Subcutaneous abdominal adipose tissue (tissue), 5 donors: Measurements from ENCODE around the gene DCAKD.

Experiments used
- H3K27ac ChIP-seq: one replicate; pipeline ENCODE4 v1.7.0; 2013; ENCODE audit warnings: low read depth, mild to moderate bottlenecking, inconsistent platforms, low read length, moderate library complexity
- H3K27me3 ChIP-seq, 5 donors: one replicate each; pipeline ENCODE4 v1.7.0; 2013; ENCODE audit warnings: low read length in 5 of 5, inconsistent platforms in 1 of 5; ENCODE audit not compliant: control insufficient read depth in 5 of 5, insufficient read depth in 4 of 5
- H3K36me3 ChIP-seq, 5 donors: one replicate each; pipeline ENCODE4 v1.7.0; 2013; ENCODE audit warnings: low read length in 5 of 5; ENCODE audit not compliant: control insufficient read depth in 5 of 5, insufficient read depth in 5 of 5
- H3K4me1 ChIP-seq, 5 donors: one replicate each; pipeline ENCODE4 v1.7.0; 2013; ENCODE audit warnings: low read length in 5 of 5, mild to moderate bottlenecking in 3 of 5, moderate library complexity in 1 of 5; ENCODE audit not compliant: control insufficient read depth in 5 of 5, insufficient read depth in 5 of 5
- H3K4me3 ChIP-seq, 5 donors: one replicate each; pipeline ENCODE4 v1.7.0; 2013; ENCODE audit warnings: low read length in 5 of 5, low read depth in 1 of 5
- H3K9ac ChIP-seq, 5 donors: one replicate each; pipeline ENCODE4 v1.7.0; 2013; ENCODE audit warnings: low read length in 5 of 5, mild to moderate bottlenecking in 4 of 5, moderate library complexity in 3 of 5
- H3K9me3 ChIP-seq, 5 donors: one replicate each; pipeline ENCODE4 v1.7.0; 2013; ENCODE audit warnings: low read length in 5 of 5; ENCODE audit not compliant: control insufficient read depth in 5 of 5
- donor health status: healthy.
- donor health status: healthy.
- donor health status: healthy.
- donor health status: healthy.
- donor health status: healthy.

The DCAKD gene

DNA sequence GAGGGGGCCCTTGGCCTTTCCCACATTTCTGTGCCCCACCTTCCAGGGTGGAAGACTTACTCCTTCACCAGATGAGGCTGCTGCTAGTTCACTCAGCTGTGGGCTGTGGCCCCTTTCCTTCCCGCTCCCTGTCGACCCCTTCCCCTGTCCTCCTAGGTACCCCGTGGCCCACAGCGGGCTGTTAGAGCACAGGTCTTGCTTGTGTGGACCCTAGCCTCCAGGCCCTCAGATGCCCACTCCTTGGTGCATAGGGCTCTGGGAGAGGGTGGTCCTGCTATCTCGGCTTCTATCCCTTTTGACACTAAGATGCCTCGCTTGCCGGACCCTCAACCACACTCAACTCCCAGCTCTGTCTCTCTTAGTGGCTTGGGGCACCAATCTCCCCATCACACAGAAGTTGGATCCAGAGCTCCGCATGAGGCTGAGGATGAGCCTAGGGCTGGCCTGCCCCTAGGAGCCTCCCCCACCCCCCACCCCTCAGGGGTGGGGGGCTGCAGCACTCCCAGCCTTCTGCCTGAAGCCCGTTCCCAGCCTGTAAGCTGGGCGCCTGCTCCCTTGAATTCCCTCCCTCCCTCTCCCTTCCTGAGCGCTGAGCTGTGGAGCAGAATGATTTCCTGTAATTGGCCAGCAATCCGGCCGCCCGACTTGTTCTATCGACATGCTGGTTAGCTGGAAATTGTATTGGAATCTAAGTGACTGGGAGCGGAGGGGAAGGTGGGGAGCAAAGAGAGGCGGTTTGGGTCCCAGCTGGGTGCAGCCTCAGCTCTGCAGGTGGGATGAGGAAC, 30.9 kb downstream of the DCAKD start:
- Histone ChIP-seq H3K9me3 (no peaks in the 10 kb centered on the region), H3K4me3 (peak overlapping the region in 3 of 5 donors; percentile 21 to 56 (median 39)), H3K27me3 (peaks cover 0 to 3% (median 0%) of the 10 kb centered on the region in 5 donors), H3K27ac (peak overlapping the region; percentile 75), H3K4me1 (peaks cover 5 to 43% (median 40%) of the 10 kb centered on the region in 5 donors), H3K9ac (peak overlapping the region in 4 of 5 donors; percentile 28 to 91 (median 83)), H3K36me3 (peaks cover 0 to 13% (median 10%) of the 10 kb centered on the region in 5 donors)

DNA sequence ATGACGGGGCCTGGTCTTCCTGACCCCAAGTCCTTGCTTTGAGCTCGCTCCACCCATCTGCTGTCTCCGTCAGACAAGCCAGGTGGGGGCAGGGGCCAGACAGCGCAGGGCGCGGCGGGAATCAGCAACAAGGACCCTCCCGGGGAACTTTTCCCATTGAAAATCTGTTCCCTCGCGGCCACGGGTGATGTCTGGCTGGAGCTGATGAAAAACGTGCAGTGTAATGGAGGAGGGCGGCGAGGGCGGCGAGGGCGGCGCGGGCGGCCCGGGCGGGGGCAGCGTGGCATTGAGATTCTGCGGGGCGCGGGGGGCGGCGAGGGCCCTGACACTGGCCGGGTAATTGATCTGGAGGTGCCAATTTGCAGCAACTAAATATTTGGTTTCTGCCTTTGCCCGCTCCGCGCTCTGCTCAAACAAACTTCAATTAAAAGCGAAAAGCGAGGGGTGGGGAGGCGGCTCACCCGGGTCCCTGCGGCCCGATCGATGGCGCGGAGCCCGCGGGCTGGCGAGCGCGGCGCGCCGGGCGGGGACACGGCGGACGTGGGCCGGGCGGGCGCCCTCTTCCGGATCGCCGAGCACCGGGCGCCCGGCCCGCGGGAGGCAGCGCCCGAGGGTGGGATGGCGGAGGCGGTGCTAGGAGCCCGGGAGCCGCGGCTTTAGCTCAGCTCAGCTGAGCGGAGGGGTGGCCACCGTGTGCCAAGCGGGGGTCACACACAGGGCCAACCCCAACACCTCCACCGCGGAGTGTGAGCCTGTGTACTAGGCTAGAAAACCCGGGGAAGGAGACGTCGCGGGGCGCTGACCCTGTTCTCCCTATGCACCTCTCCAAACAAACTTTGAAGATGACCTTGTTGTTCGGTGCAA, 32.4 kb downstream of the DCAKD start:
- no peaks in the 10 kb centered on the region for H3K9me3 ChIP-seq
- peak overlapping the region; percentile 53 to 65 (median 60) for H3K4me3 ChIP-seq
- H3K36me3 ChIP-seq, result peaks cover 0 to 6% (median 4%) of the 10 kb centered on the region in 5 donors
- peaks cover 5 to 43% (median 40%) of the 10 kb centered on the region in 5 donors for H3K4me1 ChIP-seq
- H3K9ac ChIP-seq, result peak overlapping the region in 3 of 5 donors; percentile 4 to 74 (median 49)
- H3K27me3 ChIP-seq, result peaks cover 0 to 3% (median 0%) of the 10 kb centered on the region in 5 donors
- H3K27ac ChIP-seq, result no peak overlapping the region

DNA sequence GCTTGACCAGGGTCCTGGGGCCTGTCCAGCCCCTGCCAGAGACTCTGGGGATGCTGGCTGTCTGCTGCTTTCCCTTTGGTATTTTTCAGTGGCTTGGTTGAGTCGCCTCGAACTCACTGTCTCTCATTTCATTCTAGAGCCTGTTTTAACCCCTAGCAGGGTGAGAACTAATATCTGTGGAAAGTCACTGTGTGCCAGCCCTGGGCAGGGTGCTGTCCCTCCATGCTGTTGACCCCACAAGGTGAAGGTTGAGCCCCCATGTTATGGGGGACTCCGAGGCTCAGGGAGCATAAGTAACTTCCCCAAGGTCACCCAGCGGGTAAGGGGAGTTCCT, 33.0 kb downstream of the DCAKD start:
- H3K4me3 ChIP-seq, result peak overlapping the region; percentile 48 to 65 (median 57)
- H3K36me3 ChIP-seq, result peaks cover 0 to under 1% (median 0%) of the 10 kb centered on the region in 5 donors
- H3K9me3 ChIP-seq, result no peaks in the 10 kb centered on the region
- no peak overlapping the region for H3K27ac ChIP-seq
- H3K27me3 ChIP-seq, result peaks cover 0 to 3% (median 0%) of the 10 kb centered on the region in 5 donors
- H3K4me1 ChIP-seq, result peaks cover 5 to 43% (median 40%) of the 10 kb centered on the region in 5 donors
- H3K9ac ChIP-seq, result peak overlapping the region in 2 of 5 donors; percentile 32 to 49

DNA sequence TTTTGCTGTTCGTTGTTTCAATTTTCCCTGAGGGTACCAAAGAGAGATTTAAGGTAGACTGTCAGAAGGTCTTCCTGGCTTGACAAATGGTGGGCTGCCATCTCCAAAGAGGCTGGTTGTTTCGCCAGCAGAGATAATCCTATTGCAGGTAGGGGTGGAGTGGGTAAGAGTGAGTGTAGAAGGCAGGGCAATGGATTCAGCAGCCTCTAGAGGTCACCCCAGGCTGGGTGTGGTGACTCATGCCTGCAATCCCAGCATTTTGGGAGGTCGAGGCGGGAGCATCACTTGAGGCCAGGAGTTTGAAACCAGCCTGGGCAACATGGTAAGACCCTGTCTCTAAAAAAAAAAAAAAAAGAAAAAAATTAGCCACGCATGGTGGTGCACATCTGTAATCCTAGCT, 34.6 kb downstream of the DCAKD start:
- H3K36me3 ChIP-seq, result no peaks in the 10 kb centered on the region
- peaks cover 0 to 3% (median 0%) of the 10 kb centered on the region in 5 donors for H3K27me3 ChIP-seq
- no peak overlapping the region for H3K4me3 ChIP-seq
- no peaks in the 10 kb centered on the region for H3K9me3 ChIP-seq
- no peak overlapping the region for H3K9ac ChIP-seq
- H3K27ac ChIP-seq, result no peak overlapping the region
- peaks cover 5 to 39% (median 33%) of the 10 kb centered on the region in 5 donors for H3K4me1 ChIP-seq

DNA sequence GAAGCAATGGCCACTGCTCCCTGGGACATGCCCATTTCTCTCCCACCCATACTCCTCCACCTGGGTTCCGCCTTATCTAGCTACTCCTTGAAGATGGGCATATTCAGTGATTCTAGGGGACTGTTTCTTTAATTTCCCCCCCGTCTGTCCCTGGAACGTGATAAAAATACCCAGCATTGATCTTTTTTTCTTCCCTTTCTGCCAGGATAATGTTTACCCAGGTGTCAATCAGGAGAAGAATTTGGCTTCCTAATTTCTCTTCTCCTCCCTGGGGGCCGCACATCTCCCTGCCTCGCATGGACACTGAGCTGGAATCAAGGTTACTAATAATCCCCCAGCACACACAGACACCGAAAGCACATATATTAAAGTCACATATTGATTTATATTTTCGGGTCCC, 35.2 kb downstream of the DCAKD start:
- peaks cover 0 to 3% (median 0%) of the 10 kb centered on the region in 5 donors for H3K27me3 ChIP-seq
- H3K27ac ChIP-seq, result no peak overlapping the region
- peaks cover 3 to 34% (median 27%) of the 10 kb centered on the region in 5 donors for H3K4me1 ChIP-seq
- no peaks in the 10 kb centered on the region for H3K36me3 ChIP-seq
- no peaks in the 10 kb centered on the region for H3K9me3 ChIP-seq
- H3K9ac ChIP-seq, result no peak overlapping the region
- H3K4me3 ChIP-seq, result no peak overlapping the region

DNA sequence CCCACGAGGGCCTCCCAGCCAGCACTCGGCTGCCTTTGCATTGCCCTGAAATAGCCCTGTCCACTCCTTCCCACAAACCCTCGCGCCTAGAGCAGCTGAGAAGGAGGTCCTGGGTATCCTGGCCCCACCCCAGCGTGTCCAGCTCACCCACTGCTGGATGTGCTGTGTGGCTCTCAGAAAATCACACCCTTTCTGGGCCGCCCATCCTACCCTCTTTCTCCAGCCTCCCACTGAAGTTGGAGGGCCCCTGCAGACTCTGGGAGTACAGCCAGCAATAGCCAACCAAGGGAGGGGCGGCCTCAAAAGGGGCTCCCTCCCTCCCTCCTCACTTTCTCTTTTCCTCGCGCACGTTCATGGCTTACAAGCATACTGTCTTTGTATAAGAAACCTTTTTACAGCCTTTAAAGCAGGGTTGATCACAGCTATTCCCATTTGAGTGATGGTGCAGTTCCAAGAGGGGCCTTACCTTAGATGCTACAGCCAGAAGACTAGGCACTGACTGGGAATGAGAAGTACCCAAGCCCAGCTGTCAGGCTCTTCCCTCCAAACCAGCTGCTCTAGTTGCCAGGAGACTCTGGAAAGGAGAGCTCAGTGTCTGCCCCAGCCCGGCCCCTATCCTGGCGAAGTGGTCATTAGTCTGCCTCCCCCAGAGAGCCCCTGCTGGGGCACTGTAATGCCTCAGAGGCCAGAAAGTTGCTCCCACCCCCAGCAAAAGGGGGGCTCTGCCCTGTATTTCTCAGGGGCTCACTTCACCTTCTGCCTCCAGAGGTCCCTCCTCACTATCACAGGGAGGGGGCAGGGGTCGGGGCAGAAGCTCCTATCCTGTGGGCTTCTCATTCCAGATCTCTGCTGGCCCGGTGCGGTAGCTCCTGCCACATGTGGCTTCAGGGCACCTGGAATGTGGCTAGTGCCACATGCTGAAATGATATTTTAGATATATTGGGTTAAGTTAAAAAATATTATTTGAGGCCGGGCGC, 38.1 kb downstream of the DCAKD start:
- H3K27ac ChIP-seq, result no peak overlapping the region
- H3K36me3 ChIP-seq, result no peaks in the 10 kb centered on the region

DNA sequence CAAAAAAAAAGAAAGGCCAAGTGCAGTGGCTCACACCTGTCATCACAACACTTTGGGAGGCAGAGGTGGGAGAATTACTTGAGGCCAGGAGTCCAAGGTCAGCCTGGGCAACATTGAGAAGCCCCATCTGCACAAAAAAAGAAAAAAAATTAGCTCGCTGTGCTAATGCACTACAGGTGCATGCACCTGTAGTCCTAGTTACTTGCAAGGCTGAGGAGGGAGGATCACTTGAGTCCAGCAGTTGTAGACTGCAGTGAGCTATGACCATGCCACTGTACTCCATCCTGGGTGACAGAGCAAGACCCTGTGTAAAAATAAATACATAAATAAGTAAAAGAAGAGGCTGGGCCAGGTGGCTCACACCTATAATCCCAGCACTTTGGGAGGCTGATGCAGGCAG, 39.7 kb downstream of the DCAKD start:
- Histone ChIP-seq H3K9ac (no peak overlapping the region), H3K27ac (no peak overlapping the region), H3K9me3 (no peaks in the 10 kb centered on the region), H3K4me1 (peaks cover 0 to 6% (median 4%) of the 10 kb centered on the region in 5 donors), H3K27me3 (peaks cover 0 to 9% (median 0%) of the 10 kb centered on the region in 5 donors), H3K4me3 (no peak overlapping the region), H3K36me3 (no peaks in the 10 kb centered on the region)

More for the DNA sequence above, 38.1 kb downstream of the DCAKD start:
- Histone ChIP-seq H3K4me1 (peaks cover 0 to 9% (median 4%) of the 10 kb centered on the region in 5 donors), H3K4me3 (no peak overlapping the region), H3K27me3 (peaks cover 0 to 5% (median 0%) of the 10 kb centered on the region in 5 donors), H3K9me3 (no peaks in the 10 kb centered on the region), H3K9ac (no peak overlapping the region)

DNA sequence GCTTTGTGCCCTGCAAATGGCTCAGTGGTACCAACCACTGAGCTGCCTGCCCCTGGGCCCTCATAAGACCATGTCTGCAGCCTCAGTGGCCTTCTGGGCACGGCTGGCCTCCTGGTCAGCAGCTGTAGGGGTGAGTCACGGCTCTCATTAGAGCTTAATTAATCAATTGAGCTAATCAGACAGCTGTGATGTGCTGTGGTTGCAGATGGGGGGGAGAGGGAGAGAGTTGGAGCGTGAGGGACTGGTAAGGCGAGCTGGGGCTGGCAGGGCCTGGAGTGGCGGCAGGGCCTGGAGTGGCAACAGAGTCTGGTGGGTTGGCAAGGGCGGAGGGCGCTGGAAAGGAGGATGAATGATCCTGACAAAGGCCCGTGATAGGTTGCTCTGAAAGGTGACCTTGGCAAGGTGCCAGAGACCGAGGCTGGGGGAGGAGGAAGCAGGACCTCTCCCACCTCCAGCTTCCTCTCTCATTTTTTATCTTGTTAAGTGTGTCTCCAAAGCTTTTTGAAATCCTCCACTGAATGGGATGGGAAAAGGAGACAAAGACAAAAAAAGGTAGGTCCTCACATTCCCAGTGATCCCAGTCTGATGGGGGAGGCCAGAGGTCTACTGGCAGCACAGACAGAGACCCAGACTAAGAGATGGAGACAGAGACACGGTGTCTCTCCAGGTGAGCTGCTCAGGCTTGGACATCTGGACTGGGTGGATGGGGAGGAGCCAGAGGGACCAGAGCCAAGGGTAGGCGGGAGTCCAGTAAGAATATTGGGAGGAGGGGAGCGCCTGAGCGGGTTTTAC, 41.6 kb downstream of the DCAKD start:
- Histone ChIP-seq H3K4me1 (peaks cover 0 to 6% (median 4%) of the 10 kb centered on the region in 5 donors), H3K27me3 (peaks cover 0 to 15% (median 5%) of the 10 kb centered on the region in 5 donors), H3K9ac (no peak overlapping the region), H3K27ac (no peak overlapping the region), H3K4me3 (no peak overlapping the region), H3K9me3 (no peaks in the 10 kb centered on the region), H3K36me3 (no peaks in the 10 kb centered on the region)

DNA sequence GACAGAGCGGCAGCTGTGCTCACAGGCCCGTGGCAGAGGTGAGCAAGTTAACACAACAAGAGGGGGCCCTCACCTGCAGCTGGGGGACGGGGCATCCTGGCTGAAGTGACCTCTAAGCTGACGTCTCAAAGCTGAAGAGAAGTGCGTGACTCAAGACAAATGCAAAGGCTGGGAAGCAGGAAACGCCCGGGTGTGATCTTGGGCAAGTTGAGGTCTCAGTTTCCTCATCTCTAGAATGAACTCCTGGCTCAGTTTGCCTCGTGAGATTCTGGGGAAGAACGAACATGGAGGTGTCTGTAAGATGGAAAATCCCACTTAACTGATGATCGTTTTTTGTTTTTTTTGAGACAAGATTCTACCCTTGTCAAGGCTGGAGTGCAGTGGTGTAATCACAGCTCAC, 43.2 kb downstream of the DCAKD start:
- no peak overlapping the region for H3K27ac ChIP-seq
- H3K9ac ChIP-seq, result no peak overlapping the region
- no peak overlapping the region for H3K4me3 ChIP-seq
- H3K27me3 ChIP-seq, result peaks cover 0 to 15% (median 7%) of the 10 kb centered on the region in 5 donors
- no peaks in the 10 kb centered on the region for H3K9me3 ChIP-seq
- peaks cover 0 to 6% (median 4%) of the 10 kb centered on the region in 5 donors for H3K4me1 ChIP-seq
- H3K36me3 ChIP-seq, result no peaks in the 10 kb centered on the region
